GM19351 (cell line): ENCODE results near the gene OR2Y1.
"Not testable (repeated sequence)": the region's sequence is repeated elsewhere in the genome, so short reads cannot be mapped to it uniquely, and the experiment has no call there.

ENCODE experiments used
- ATAC-seq: cut with Tn5 transposase; IDR thresholded peaks from one replicate; pipeline ENCODE4 v1.9.1; 2021; ENCODE audit warnings: mild to moderate bottlenecking, moderate library complexity; ENCODE audit not compliant: unreplicated experiment

OR2Y1 gene

GRCh38 chr5:180739958-180740357, at the start of gene OR2Y1:
TSS of gene OR2Y1 (minus strand) at chr5:180740058. CDS start at chr5:180740058, 0 bp downstream.
- no peak for ATAC-seq

- ATAC-seq: not testable (repeated sequence)
Measured at GRCh38 chr5:180788651-180789410, 49.0 kb upstream of the OR2Y1 start.

GRCh38 chr5:180787711-180788431, 48.0 kb upstream of the OR2Y1 start:
- no peak for ATAC-seq

GRCh38 chr5:180786531-180787398, 46.9 kb upstream of the OR2Y1 start:
- ATAC-seq: no peak

GRCh38 chr5:180785794-180786221, 46.0 kb upstream of the OR2Y1 start:
- no peak for ATAC-seq

GRCh38 chr5:180785121-180785781, 45.4 kb upstream of the OR2Y1 start:
- no peak for ATAC-seq

- peak; percentile 85 for ATAC-seq
Measured at GRCh38 chr5:180784497-180785097, 44.7 kb upstream of the OR2Y1 start.

GRCh38 chr5:180783340-180784052, 43.6 kb upstream of the OR2Y1 start:
- ATAC-seq: no peak

GRCh38 chr5:180782748-180783147, 42.9 kb upstream of the OR2Y1 start:
- ATAC-seq: no peak

GRCh38 chr5:180781900-180782326, 42.1 kb upstream of the OR2Y1 start:
- ATAC-seq: not testable (repeated sequence)

- no peak for ATAC-seq
Measured at GRCh38 chr5:180779985-180780610, 40.2 kb upstream of the OR2Y1 start.

GRCh38 chr5:180777475-180777874, 37.6 kb upstream of the OR2Y1 start:
- no peak for ATAC-seq

GRCh38 chr5:180776376-180776775, 36.5 kb upstream of the OR2Y1 start:
- ATAC-seq: no peak

- no peak for ATAC-seq
Measured at GRCh38 chr5:180775624-180776023, 35.8 kb upstream of the OR2Y1 start.

GRCh38 chr5:180771839-180772238, 32.0 kb upstream of the OR2Y1 start:
- no peak for ATAC-seq

- no peak for ATAC-seq
Measured at GRCh38 chr5:180769821-180770220, 30.0 kb upstream of the OR2Y1 start.

- no peak for ATAC-seq
Measured at GRCh38 chr5:180755601-180756000, 15.7 kb upstream of the OR2Y1 start.

GRCh38 chr5:180744253-180744652, 4.4 kb upstream of the OR2Y1 start:
- no peak for ATAC-seq

GRCh38 chr5:180742727-180743126, 2.9 kb upstream of the OR2Y1 start:
- no peak for ATAC-seq
